ENCODE data around the gene TSPAN15. TPM values are rescaled to one million over a fixed set of nuclear protein-coding genes. Genes with fewer than 3 reads are reported as not detected.

The TSPAN15 gene
- polyA plus RNA-seq, 6 donors from 2014 or later, result 0.16 TPM; not detected in 5

DNA sequence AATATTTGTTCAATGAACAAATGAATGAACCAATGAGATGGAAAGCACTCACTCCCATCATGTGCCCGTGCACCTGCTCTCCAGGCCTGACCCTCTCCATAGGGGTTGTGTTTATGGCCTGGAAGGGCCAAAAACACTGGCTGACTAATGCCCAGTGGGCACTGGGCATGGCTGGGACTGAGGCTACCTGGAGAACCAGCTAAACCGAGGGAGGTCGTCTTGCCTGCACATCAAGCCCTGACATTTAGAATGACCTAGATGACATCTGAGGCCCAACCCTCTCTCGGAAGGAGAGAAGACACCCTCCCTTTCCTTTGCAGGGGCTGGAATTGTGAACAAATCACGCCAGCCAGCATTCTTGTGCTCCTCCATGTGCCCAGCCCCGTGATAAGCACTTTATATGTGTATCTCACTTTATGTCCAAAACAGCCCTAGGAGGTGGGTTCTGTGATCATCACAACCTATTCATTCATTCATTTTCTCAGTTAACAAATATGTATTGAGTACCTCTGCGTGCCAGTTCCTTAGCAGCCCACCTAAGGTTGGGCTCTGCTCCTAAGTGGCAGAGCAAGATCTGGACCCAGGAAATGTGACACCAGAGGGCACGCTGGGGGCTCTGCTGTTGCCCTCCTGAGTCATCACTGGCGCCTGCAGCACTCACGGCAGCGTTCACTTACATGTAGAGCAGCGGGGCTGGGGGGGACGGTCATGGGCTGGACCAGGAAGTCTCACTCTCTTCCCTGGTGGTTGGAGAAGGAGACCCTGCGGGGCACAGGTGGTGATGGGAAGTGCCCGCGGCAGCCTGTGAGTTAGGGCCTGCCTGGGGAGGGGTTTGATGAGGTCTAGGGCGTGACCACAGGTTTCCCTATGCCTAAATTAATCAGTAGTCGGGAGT is 52.0 kb downstream of the TSPAN15 start:
- H3K36me3 Mint-ChIP-seq, result no peaks in the 10 kb centered on the region
- no peak overlapping the region for H3K4me3 Mint-ChIP-seq
- peaks cover 6 to 7% (median 7%) of the 10 kb centered on the region in 3 donors for H3K4me1 Mint-ChIP-seq
- H3K27ac Mint-ChIP-seq, result no peak overlapping the region
- no peaks in the 10 kb centered on the region for H3K9me3 Mint-ChIP-seq
- no peak for ATAC-seq (ENCODE audit: low read depth in 2 of 2)
- no peak for DNase-seq
- H3K27me3 Mint-ChIP-seq, result peaks cover 4 to 25% (median 10%) of the 10 kb centered on the region in 3 donors

GRCh38 chr10:69503896-69504265 is 52.6 kb downstream of the TSPAN15 start:
- Mint-ChIP-seq H3K27ac (peak overlapping the region in 1 of 6 donors; percentile 33), H3K4me1 (peaks cover 6 to 7% (median 7%) of the 10 kb centered on the region in 3 donors), H3K4me3 (no peak overlapping the region), H3K36me3 (no peaks in the 10 kb centered on the region), H3K27me3 (peaks cover 4 to 20% (median 10%) of the 10 kb centered on the region in 3 donors), H3K9me3 (no peaks in the 10 kb centered on the region)
- DNase-seq (no peak), ATAC-seq (ENCODE audit: low read depth in 2 of 2) (no peak)

DNA sequence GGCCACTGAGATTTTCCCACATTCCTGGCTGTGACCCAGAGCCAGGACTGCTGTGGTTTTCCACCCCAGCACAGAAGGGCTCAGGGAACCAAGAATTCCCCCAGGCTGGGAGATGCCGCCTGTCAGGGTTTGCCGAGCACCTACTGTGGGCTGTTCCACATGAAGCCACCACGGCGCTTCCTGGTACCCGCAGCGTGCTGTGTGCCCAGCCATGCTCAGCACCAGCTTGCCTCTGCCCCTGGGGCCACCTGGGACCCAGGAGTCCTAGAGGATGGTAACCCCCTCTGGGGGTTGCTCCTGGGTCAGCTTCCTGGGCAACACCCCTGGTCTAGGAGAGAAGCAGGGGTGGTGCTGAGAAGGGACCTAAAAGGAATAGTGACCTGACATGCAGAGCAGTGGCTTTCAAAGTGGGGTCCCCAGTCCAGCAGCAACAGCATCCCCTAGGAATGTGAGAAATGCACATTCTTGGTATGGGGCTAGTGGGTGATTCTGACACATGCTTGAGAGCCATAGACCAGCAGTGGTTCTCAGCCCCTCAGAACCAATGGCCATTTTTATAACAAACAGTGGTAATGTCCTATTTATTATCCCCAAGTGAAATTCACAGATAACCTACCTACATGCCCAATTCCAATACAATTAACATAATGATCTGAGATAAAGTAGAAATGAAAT is 53.4 kb downstream of the TSPAN15 start:
- Mint-ChIP-seq H3K27ac (peak overlapping the region in 1 of 6 donors; percentile 29), H3K36me3 (no peaks in the 10 kb centered on the region)

DNA sequence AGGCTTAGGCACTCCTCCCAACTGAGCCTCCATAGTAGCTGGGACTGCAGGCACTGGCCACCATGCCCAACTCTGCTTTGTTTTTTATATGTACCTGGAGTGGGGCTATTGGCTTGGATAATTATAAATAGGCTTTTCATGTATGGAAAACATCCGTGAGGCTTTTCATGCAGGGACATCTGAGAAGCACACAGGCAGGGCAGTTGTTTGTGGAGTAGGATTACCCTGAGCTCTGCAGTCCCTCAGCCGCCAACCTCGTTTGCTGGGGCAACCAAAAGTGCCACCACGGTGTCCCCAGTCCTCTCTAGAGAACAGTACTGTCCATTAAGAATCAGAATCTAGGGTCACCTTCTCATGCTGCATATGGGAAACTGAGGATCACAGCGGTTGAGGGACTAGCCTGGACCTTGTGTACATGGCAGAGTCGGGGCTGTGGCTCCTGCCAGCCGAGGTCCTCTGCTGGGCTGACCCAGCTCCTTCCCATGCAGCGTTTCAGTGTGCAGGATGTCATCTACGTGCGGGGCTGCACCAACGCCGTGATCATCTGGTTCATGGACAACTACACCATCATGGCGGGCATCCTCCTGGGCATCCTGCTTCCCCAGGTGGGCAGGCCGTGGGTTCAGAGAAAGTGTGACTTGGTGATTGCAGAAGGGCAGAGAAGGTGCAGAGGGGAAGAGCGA is 54.5 kb downstream of the TSPAN15 start:
- Mint-ChIP-seq H3K36me3 (no peaks in the 10 kb centered on the region), H3K27me3 (peaks cover 10 to 28% (median 10%) of the 10 kb centered on the region in 3 donors), H3K4me3 (peak overlapping the region in 1 of 8 donors; percentile 34), H3K27ac (peak overlapping the region in 1 of 6 donors; percentile 62), H3K4me1 (peaks cover 6 to 7% (median 7%) of the 10 kb centered on the region in 3 donors), H3K9me3 (no peaks in the 10 kb centered on the region)
- no peak for ATAC-seq (ENCODE audit: low read depth in 2 of 2)
- no peak for DNase-seq

More for the DNA sequence above, 53.4 kb downstream of the TSPAN15 start:
- DNase-seq (no peak), ATAC-seq (ENCODE audit: low read depth in 2 of 2) (no peak)
- H3K27me3 Mint-ChIP-seq, result peaks cover 4 to 19% (median 10%) of the 10 kb centered on the region in 3 donors
- H3K4me1 Mint-ChIP-seq, result peaks cover 6 to 7% (median 7%) of the 10 kb centered on the region in 3 donors
- no peak overlapping the region for H3K4me3 Mint-ChIP-seq
- H3K9me3 Mint-ChIP-seq, result no peaks in the 10 kb centered on the region

GRCh38 chr10:69506487-69506833 is 55.2 kb downstream of the TSPAN15 start:
- Mint-ChIP-seq H3K9me3 (no peaks in the 10 kb centered on the region), H3K4me1 (peaks cover 6 to 7% (median 7%) of the 10 kb centered on the region in 3 donors), H3K36me3 (no peaks in the 10 kb centered on the region), H3K27ac (peak overlapping the region in 1 of 6 donors; percentile 92), H3K4me3 (peak overlapping the region in 1 of 8 donors; percentile 22), H3K27me3 (peaks cover 15 to 34% (median 15%) of the 10 kb centered on the region in 3 donors)
- ATAC-seq (ENCODE audit: low read depth in 2 of 2), result no peak
- no peak for DNase-seq

DNA sequence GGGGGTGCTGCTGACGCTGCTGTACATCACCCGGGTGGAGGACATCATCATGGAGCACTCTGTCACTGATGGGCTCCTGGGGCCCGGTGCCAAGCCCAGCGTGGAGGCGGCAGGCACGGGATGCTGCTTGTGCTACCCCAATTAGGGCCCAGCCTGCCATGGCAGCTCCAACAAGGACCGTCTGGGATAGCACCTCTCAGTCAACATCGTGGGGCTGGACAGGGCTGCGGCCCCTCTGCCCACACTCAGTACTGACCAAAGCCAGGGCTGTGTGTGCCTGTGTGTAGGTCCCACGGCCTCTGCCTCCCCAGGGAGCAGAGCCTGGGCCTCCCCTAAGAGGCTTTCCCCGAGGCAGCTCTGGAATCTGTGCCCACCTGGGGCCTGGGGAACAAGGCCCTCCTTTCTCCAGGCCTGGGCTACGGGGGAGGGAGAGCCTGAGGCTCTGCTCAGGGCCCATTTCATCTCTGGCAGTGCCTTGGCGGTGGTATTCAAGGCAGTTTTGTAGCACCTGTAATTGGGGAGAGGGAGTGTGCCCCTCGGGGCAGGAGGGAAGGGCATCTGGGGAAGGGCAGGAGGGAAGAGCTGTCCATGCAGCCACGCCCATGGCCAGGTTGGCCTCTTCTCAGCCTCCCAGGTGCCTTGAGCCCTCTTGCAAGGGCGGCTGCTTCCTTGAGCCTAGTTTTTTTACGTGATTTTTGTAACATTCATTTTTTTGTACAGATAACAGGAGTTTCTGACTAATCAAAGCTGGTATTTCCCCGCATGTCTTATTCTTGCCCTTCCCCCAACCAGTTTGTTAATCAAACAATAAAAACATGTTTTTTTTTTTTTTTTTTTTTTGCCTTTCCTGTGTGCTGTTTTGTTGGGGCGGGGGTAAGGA is 55.8 kb downstream of the TSPAN15 start:
- Mint-ChIP-seq H3K4me3 (peak overlapping the region in 7 of 8 donors; percentile 6 to 80 (median 55)), H3K4me1 (peaks cover 6 to 7% (median 7%) of the 10 kb centered on the region in 3 donors), H3K27ac (peak overlapping the region in 1 of 6 donors; percentile 37), H3K36me3 (no peaks in the 10 kb centered on the region), H3K27me3 (peaks cover 15 to 39% (median 19%) of the 10 kb centered on the region in 3 donors), H3K9me3 (no peaks in the 10 kb centered on the region)
- ATAC-seq (ENCODE audit: low read depth in 2 of 2) (no peak), DNase-seq (no peak)

GRCh38 chr10:69508738-69509340 is 57.6 kb downstream of the TSPAN15 start:
- Mint-ChIP-seq H3K27me3 (peaks cover 26 to 46% (median 28%) of the 10 kb centered on the region in 3 donors), H3K27ac (no peak overlapping the region), H3K4me3 (no peak overlapping the region), H3K9me3 (no peaks in the 10 kb centered on the region), H3K4me1 (peaks cover 6 to 7% (median 7%) of the 10 kb centered on the region in 3 donors), H3K36me3 (no peaks in the 10 kb centered on the region)
- ATAC-seq (ENCODE audit: low read depth in 2 of 2), result no peak
- no peak for DNase-seq

DNA sequence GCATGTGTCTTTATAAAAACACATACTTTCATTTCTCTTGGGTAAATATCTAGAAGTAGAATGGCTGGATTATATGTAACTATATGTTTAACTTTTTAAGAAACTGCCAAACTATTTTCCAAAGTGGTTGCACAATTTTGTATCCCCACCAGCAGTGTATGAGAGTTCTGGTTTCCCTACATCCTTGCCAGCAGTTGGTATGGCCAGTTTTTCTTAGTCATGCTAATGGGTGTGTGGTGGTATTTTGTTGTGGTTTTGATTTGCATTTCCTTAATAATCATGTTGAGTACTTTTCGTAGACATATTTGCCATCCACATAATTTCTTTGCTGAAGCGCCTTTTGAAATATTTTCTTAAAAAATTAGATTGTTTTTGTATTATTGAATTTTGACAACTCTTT is 61.6 kb downstream of the TSPAN15 start:
- Mint-ChIP-seq H3K4me1 (peaks cover under 1 to 1% (median 1%) of the 10 kb centered on the region in 3 donors), H3K27ac (no peak overlapping the region), H3K36me3 (no peaks in the 10 kb centered on the region), H3K4me3 (no peak overlapping the region), H3K27me3 (peaks cover 38 to 62% (median 46%) of the 10 kb centered on the region in 3 donors), H3K9me3 (no peaks in the 10 kb centered on the region)
- no peak for DNase-seq
- ATAC-seq (ENCODE audit: low read depth in 2 of 2), result no peak

- H3K27me3 Mint-ChIP-seq, result peaks cover 43 to 63% (median 50%) of the 10 kb centered on the region in 3 donors
- ATAC-seq (ENCODE audit: low read depth in 2 of 2), result no peak
- no peaks in the 10 kb centered on the region for H3K9me3 Mint-ChIP-seq
- no peaks in the 10 kb centered on the region for H3K4me1 Mint-ChIP-seq
- H3K4me3 Mint-ChIP-seq, result no peak overlapping the region
- DNase-seq, result no peak
- no peaks in the 10 kb centered on the region for H3K36me3 Mint-ChIP-seq
- H3K27ac Mint-ChIP-seq, result no peak overlapping the region
Measured at GRCh38 chr10:69513617-69514016, 62.4 kb downstream of the TSPAN15 start.

GRCh38 chr10:69515699-69516259 is 64.5 kb downstream of the TSPAN15 start:
- H3K27me3 Mint-ChIP-seq, result peaks cover 42 to 62% (median 50%) of the 10 kb centered on the region in 3 donors
- ATAC-seq (ENCODE audit: low read depth in 2 of 2), result peak; percentile 63 to 71
- peak overlapping the region in 1 of 6 donors; percentile 19 for H3K27ac Mint-ChIP-seq

DNA sequence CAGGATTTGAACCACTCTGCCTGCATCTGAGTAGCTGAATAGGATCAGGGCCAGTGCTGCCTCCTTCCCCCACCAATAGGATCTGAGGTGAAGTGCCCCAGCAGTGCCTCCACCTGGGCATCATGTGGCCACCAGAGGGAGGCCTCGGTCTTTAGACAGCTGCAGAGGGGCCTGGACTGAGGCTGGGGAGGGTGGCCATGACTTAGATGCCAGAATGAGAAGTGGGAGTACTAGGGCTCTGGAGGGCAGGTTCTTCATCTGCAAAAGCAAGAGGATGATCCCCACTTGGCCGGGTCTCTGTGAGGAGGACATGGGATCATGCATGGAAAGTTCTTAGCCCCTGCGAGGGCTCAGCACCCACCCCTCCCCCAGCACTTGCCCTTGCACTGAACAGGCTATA is 65.1 kb downstream of the TSPAN15 start:
- Mint-ChIP-seq H3K27me3 (peaks cover 37 to 56% (median 47%) of the 10 kb centered on the region in 3 donors), H3K4me1 (no peaks in the 10 kb centered on the region), H3K4me3 (no peak overlapping the region), H3K9me3 (peaks cover 0 to 2% (median 0%) of the 10 kb centered on the region in 7 donors), H3K36me3 (no peaks in the 10 kb centered on the region), H3K27ac (no peak overlapping the region)
- DNase-seq, result no peak
- ATAC-seq (ENCODE audit: low read depth in 2 of 2), result peak; percentile 38 to 39

More at GRCh38 chr10:69515699-69516259, 64.5 kb downstream of the TSPAN15 start:
- H3K4me3 Mint-ChIP-seq, result no peak overlapping the region
- H3K36me3 Mint-ChIP-seq, result no peaks in the 10 kb centered on the region
- peaks cover 0 to 2% (median 0%) of the 10 kb centered on the region in 7 donors for H3K9me3 Mint-ChIP-seq
- DNase-seq, result peak; percentile 39
- no peaks in the 10 kb centered on the region for H3K4me1 Mint-ChIP-seq

- H3K27me3 Mint-ChIP-seq, result peaks cover 37 to 51% (median 42%) of the 10 kb centered on the region in 3 donors
- no peaks in the 10 kb centered on the region for H3K36me3 Mint-ChIP-seq
- DNase-seq (no peak), ATAC-seq (ENCODE audit: low read depth in 2 of 2) (no peak)
- H3K4me1 Mint-ChIP-seq, result no peaks in the 10 kb centered on the region
- H3K9me3 Mint-ChIP-seq, result peaks cover 0 to 2% (median 0%) of the 10 kb centered on the region in 7 donors
- H3K4me3 Mint-ChIP-seq, result no peak overlapping the region
- H3K27ac Mint-ChIP-seq, result no peak overlapping the region
Measured at GRCh38 chr10:69516796-69517195, 65.5 kb downstream of the TSPAN15 start.
